OCI-M2 (cell line): ENCODE results near the gene CAMK2A.

Experiments used
- DNase-seq: peaks from one replicate; lab custom pipeline; 2025; ENCODE audit not compliant: unreplicated experiment; lab: John Stamatoyannopoulos, UW

CAMK2A gene

DNA sequence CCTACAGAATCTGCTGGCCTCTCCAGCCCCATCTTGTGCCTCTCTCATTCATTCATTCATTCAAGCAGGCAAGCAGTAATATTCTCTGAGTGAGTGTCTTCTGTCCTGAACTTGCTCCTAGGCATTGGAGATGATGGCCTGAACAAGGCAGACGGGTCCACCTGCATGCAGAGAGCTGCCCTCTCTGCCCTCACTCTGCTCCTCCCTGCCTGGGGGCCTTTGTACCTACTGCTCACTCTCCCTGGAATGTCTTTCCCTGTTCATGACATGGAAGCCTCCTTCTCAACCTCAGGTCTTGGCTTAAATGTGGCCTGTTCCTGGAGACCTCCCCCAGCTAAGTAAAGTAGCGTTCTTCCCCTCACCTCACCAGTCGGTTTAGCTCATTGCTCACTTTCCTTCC is 116.4 kb downstream of the CAMK2A start:
- no peak for DNase-seq

DNA sequence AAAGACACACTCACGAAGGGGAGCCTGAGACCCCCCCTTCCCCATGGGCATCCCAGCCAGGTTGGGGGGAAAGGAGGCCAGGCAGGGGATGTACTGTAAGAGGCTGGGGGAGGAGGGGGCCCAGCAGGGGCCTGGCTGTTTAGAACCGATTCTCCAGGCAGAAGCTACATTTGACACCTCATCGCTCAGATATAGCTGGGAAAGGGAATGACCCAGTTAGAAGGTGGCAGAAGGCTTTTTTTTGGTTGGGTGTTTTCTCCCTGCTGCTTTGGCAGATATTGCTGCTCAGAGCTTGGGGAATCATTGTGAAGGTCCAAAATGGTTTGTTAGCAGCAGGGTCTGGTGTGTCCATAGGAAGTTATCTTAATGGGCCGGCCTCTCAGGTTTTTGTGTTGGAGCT is 117.0 kb downstream of the CAMK2A start:
- no peak for DNase-seq

DNA sequence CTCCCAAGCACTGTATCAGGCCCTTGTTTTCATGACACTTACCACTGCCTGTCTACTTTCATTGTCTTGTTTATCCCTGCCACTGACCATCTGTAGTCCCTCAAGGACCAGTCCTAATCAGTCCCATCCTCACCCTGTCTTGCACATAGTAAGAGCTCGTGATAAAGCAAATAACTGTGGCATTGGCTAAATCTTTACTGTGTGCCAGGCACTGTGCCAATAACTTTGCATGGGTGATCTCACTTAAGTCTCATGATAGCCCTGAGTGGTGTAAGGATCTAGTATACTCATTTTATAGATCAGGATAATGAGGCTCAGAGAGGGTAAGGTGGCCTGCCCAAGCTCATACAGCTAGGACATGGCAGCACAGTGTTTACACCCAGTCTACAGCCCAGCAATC is 117.4 kb downstream of the CAMK2A start:
- DNase-seq, result no peak
